Osteoblast (primary cell): ENCODE data around the gene LINC00305. TPM values are rescaled to one million over a fixed set of nuclear protein-coding genes. Genes with fewer than 3 reads are reported as not detected.

ENCODE experiments used
- DNase-seq: peaks from one replicate; pipeline ENCODE4 v3.0.0; 2011; ENCODE audit warnings: low spot score, mixed read lengths; ENCODE audit not compliant: insufficient read length; ENCODE audit errors: missing footprints
- H2AFZ ChIP-seq: 2 replicates; pipeline ENCODE4 v1.6.0; 2011; ENCODE audit warnings: mild to moderate bottlenecking, low read length
- H3K27ac ChIP-seq: 2 replicates; pipeline ENCODE4 v1.5.1; 2011; ENCODE audit warnings: mild to moderate bottlenecking, low read depth, low read length, moderate library complexity
- H3K27me3 ChIP-seq: 2 replicates; pipeline ENCODE4 v1.6.0; 2012; ENCODE audit warnings: mild to moderate bottlenecking, control low read depth, inconsistent platforms, low read length, moderate library complexity; ENCODE audit not compliant: insufficient read depth
- H3K36me3 ChIP-seq: 2 replicates; pipeline ENCODE4 v1.5.1; 2011; ENCODE audit warnings: mild to moderate bottlenecking, low read length, control low read depth, moderate library complexity; ENCODE audit not compliant: insufficient read depth
- H3K4me1 ChIP-seq: 2 replicates; pipeline ENCODE4 v1.5.1; 2011; ENCODE audit warnings: mild to moderate bottlenecking, low read length, control low read depth, moderate library complexity; ENCODE audit not compliant: insufficient read depth
- H3K4me2 ChIP-seq: 2 replicates; pipeline ENCODE4 v1.6.0; 2011; ENCODE audit warnings: mild to moderate bottlenecking, low read length; ENCODE audit not compliant: insufficient read depth
- H3K4me3 ChIP-seq: fragments of 200-600 bp; sonication (generic); 3 replicates; pipeline ENCODE4 v1.5.1; 2012; ENCODE audit warnings: mild to moderate bottlenecking, low read length, inconsistent platforms; ENCODE audit not compliant: insufficient read depth
- H3K79me2 ChIP-seq: 2 replicates; pipeline ENCODE4 v1.6.0; 2012; ENCODE audit warnings: mild to moderate bottlenecking, low read length, control low read depth, inconsistent platforms; ENCODE audit not compliant: insufficient read depth
- H3K9me3 ChIP-seq: 2 replicates; pipeline ENCODE4 v1.5.1; 2011; ENCODE audit warnings: low read depth, low read length, control low read depth
- H4K20me1 ChIP-seq: 2 replicates; pipeline ENCODE4 v1.6.0; 2012; ENCODE audit warnings: mild to moderate bottlenecking, low read length, control low read depth; ENCODE audit not compliant: insufficient read depth
- total RNA-seq: library from RNA; depleted of rRNA; stranded (reverse); fragments of >200 nt; gene quantifications from 2 replicates; pipeline ENCODE4 v1.2.3, GENCODE V29; 2012
- TF ChIP-seq, protein P1 (sequence below): IDR thresholded peaks from 2 replicates; pipeline ENCODE4 v1.5.1; 2011; ENCODE audit warnings: mild to moderate bottlenecking, low read depth, low read length, moderate library complexity; ENCODE audit errors: extremely low read depth

The LINC00305 gene
- total RNA-seq, 1 donor: not detected

DNA sequence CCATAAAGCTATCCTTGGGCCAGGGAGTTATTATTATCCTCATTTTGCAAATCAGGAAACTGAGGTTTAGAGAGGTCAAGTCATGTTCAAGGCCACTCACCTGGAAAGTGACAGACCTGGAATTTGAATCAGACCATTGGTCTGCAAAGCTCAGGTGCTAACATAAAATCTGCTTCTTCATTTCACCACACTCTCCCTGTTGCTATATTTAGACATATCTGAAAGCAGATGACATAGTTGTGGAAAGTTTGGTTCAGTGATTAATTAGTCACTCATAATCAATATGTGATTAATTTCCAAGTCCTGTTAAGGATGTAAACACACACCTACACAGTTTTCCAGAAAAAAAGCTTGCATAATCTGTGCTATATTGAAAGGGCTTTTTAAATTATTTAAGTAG is 57.4 kb downstream of the LINC00305 start:
- TF ChIP-seq, protein P1, sequence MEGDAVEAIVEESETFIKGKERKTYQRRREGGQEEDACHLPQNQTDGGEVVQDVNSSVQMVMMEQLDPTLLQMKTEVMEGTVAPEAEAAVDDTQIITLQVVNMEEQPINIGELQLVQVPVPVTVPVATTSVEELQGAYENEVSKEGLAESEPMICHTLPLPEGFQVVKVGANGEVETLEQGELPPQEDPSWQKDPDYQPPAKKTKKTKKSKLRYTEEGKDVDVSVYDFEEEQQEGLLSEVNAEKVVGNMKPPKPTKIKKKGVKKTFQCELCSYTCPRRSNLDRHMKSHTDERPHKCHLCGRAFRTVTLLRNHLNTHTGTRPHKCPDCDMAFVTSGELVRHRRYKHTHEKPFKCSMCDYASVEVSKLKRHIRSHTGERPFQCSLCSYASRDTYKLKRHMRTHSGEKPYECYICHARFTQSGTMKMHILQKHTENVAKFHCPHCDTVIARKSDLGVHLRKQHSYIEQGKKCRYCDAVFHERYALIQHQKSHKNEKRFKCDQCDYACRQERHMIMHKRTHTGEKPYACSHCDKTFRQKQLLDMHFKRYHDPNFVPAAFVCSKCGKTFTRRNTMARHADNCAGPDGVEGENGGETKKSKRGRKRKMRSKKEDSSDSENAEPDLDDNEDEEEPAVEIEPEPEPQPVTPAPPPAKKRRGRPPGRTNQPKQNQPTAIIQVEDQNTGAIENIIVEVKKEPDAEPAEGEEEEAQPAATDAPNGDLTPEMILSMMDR: no peak
- H3K36me3 ChIP-seq: no peaks in the 10 kb centered on the region
- H3K4me3 ChIP-seq: no peak overlapping the region
- H3K9me3 ChIP-seq: no peaks in the 10 kb centered on the region
- H4K20me1 ChIP-seq: no peaks in the 10 kb centered on the region
- H3K79me2 ChIP-seq: no peaks in the 10 kb centered on the region
- no peaks in the 10 kb centered on the region for H3K27me3 ChIP-seq
- H3K4me2 ChIP-seq: no peak overlapping the region
- H3K4me1 ChIP-seq: no peaks in the 10 kb centered on the region
- no peak for DNase-seq
- H2AFZ ChIP-seq: no peak overlapping the region
- no peak overlapping the region for H3K27ac ChIP-seq

DNA sequence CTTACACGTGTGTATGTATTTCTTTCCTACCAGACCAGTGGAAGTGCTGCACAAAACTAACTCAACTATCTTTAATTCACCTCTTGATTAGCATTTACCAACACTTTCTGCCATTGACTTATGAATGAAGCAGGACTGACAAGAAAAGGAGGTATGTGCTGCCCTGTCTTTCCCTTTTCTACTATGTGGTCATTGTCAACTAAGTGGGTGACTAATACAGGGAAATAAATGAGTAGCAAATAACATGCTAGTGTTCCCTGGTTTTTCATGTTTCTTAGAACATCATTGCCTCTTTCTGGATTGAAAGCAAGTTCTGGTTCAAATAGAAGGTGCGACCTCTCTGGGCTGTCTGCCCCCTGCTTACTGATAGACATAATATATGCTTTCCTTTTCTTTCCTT is 58.0 kb downstream of the LINC00305 start:
- TF ChIP-seq, protein P1: no peak
- Histone ChIP-seq H3K9me3 (no peaks in the 10 kb centered on the region), H3K4me1 (no peaks in the 10 kb centered on the region), H3K36me3 (no peaks in the 10 kb centered on the region), H3K27me3 (no peaks in the 10 kb centered on the region), H4K20me1 (no peaks in the 10 kb centered on the region), H3K4me3 (no peak overlapping the region), H3K4me2 (no peak overlapping the region), H3K79me2 (no peaks in the 10 kb centered on the region), H2AFZ (no peak overlapping the region), H3K27ac (no peak overlapping the region)
- no peak for DNase-seq

DNA sequence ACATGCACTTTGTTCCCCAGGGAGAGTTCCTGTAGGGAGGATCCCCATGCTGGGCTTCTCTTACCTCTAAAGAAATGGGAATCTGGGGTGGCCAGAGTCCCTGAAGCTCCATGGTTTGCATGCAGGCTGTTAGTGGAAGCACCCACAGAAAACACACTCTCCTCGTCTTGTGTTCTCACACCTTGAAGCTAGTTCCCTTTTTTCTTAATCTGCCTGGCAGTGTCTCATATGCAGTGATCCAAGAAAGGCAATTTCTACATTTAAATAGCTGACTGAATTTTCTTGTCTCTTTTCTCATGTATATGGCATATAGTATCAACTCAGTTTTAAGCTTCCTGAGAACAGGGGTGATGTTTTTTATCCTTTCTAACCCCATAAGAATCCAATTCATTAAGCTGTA is 65.0 kb downstream of the LINC00305 start:
- H3K36me3 ChIP-seq: no peaks in the 10 kb centered on the region
- H3K4me3 ChIP-seq: no peak overlapping the region
- H3K4me1 ChIP-seq: no peaks in the 10 kb centered on the region
- no peaks in the 10 kb centered on the region for H3K79me2 ChIP-seq
- no peaks in the 10 kb centered on the region for H3K27me3 ChIP-seq
- no peak for DNase-seq
- no peak overlapping the region for H3K4me2 ChIP-seq
- no peaks in the 10 kb centered on the region for H4K20me1 ChIP-seq
- H3K9me3 ChIP-seq: no peaks in the 10 kb centered on the region
- TF ChIP-seq, protein P1: no peak
- H2AFZ ChIP-seq: no peak overlapping the region
- no peak overlapping the region for H3K27ac ChIP-seq

- Histone ChIP-seq H2AFZ (no peak overlapping the region), H3K4me2 (no peak overlapping the region), H3K4me1 (no peaks in the 10 kb centered on the region), H3K79me2 (no peaks in the 10 kb centered on the region), H3K4me3 (no peak overlapping the region), H3K27ac (no peak overlapping the region), H3K36me3 (no peaks in the 10 kb centered on the region), H3K9me3 (no peaks in the 10 kb centered on the region), H3K27me3 (no peaks in the 10 kb centered on the region), H4K20me1 (no peaks in the 10 kb centered on the region)
- TF ChIP-seq, protein P1: no peak
- no peak for DNase-seq
Observed at GRCh38 chr18:64082513-64082912, 66.4 kb downstream of the LINC00305 start.
